ENCODE measurements around the gene SLIT1. TPM values are rescaled to one million over a fixed set of nuclear protein-coding genes. Genes with fewer than 3 reads are reported as not detected.

The SLIT1 gene
- polyA plus RNA-seq, 1 donor from 2014 or later = 9.5 TPM

- no peaks in the 10 kb centered on the region for H3K27me3 ChIP-seq (ENCODE audit: insufficient read depth, low read depth, low read length)
- no peak overlapping the region for H3K27ac ChIP-seq (ENCODE audit: low read length)
Measured at GRCh38 chr10:96964131-96964530, 221.6 kb downstream of the SLIT1 start.

GRCh38 chr10:96960872-96961271 lies 224.9 kb downstream of the SLIT1 start:
- TF ChIP-seq TAF1 (IDR thresholded peaks at IDR 0.05; ENCODE audit: low read depth) (no peak), EP300 (conservative IDR thresholded peaks at IDR 0.05; ENCODE audit: poor library complexity, severe bottlenecking) (no peak)
- TF ChIP-seq, protein P1, sequence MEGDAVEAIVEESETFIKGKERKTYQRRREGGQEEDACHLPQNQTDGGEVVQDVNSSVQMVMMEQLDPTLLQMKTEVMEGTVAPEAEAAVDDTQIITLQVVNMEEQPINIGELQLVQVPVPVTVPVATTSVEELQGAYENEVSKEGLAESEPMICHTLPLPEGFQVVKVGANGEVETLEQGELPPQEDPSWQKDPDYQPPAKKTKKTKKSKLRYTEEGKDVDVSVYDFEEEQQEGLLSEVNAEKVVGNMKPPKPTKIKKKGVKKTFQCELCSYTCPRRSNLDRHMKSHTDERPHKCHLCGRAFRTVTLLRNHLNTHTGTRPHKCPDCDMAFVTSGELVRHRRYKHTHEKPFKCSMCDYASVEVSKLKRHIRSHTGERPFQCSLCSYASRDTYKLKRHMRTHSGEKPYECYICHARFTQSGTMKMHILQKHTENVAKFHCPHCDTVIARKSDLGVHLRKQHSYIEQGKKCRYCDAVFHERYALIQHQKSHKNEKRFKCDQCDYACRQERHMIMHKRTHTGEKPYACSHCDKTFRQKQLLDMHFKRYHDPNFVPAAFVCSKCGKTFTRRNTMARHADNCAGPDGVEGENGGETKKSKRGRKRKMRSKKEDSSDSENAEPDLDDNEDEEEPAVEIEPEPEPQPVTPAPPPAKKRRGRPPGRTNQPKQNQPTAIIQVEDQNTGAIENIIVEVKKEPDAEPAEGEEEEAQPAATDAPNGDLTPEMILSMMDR (IDR thresholded peaks at IDR 0.05; ENCODE audit: poor library complexity, severe bottlenecking) = no peak
- Histone ChIP-seq H3F3A (ENCODE audit: insufficient read depth, low read length, poor library complexity, severe bottlenecking) (peaks cover 4% of the 10 kb centered on the region), H3K79me2 (replicated peaks; ENCODE audit: insufficient read depth, low read length) (peaks cover 18% of the 10 kb centered on the region), H3K4me3 (ENCODE audit: low read length) (no peak overlapping the region), H4K20me1 (ENCODE audit: insufficient read depth) (no peaks in the 10 kb centered on the region), H3K9me2 (ENCODE audit: insufficient read depth, low read length) (no peaks in the 10 kb centered on the region), H3K27ac (ENCODE audit: low read length) (no peak overlapping the region), H3K9ac (ENCODE audit: low read length) (no peak overlapping the region), H3K36me3 (ENCODE audit: insufficient read depth, low read length) (no peaks in the 10 kb centered on the region), H2AFZ (ENCODE audit: low read depth, low read length) (no peak overlapping the region), H3K4me2 (ENCODE audit: low read length) (no peak overlapping the region), H3K9me3 (ENCODE audit: low read length) (no peaks in the 10 kb centered on the region), H3K27me3 (ENCODE audit: insufficient read depth, low read depth, low read length) (no peaks in the 10 kb centered on the region)

More at GRCh38 chr10:96964131-96964530, 221.6 kb downstream of the SLIT1 start:
- Histone ChIP-seq H3K79me2 (replicated peaks; ENCODE audit: insufficient read depth, low read length) (peaks cover 6% of the 10 kb centered on the region), H3K9me2 (ENCODE audit: insufficient read depth, low read length) (no peaks in the 10 kb centered on the region), H3K4me2 (ENCODE audit: low read length) (no peak overlapping the region), H3K9me3 (ENCODE audit: low read length) (no peaks in the 10 kb centered on the region), H3K36me3 (ENCODE audit: insufficient read depth, low read length) (peaks cover 5% of the 10 kb centered on the region), H2AFZ (ENCODE audit: low read depth, low read length) (no peak overlapping the region), H3F3A (ENCODE audit: insufficient read depth, low read length, poor library complexity, severe bottlenecking) (peaks cover 4% of the 10 kb centered on the region), H3K9ac (ENCODE audit: low read length) (no peak overlapping the region), H4K20me1 (ENCODE audit: insufficient read depth) (no peaks in the 10 kb centered on the region), H3K4me3 (ENCODE audit: low read length) (no peak overlapping the region)
- TF ChIP-seq MXI1 (conservative IDR thresholded peaks at IDR 0.05; ENCODE audit: poor library complexity, severe bottlenecking) = no peak

DNA sequence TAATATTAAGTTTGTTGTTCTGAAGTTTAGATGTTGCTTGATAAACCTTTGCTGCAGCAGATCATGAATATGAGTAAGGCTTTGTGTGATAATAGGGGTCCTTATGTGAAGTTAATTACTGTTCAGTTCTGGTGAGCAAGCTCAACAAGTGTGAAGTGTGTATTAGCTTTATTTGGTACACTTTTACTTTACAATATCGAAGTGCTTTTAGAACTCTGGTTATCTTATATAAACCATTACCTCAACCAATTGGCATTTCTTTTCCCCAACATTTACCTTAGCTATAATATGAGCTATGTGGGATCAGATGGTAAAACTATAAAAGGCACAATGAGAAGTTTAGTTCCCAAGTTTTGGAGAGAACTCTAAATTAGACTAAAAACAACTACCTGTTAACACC lies 226.0 kb downstream of the SLIT1 start:
- TF ChIP-seq, protein P2, sequence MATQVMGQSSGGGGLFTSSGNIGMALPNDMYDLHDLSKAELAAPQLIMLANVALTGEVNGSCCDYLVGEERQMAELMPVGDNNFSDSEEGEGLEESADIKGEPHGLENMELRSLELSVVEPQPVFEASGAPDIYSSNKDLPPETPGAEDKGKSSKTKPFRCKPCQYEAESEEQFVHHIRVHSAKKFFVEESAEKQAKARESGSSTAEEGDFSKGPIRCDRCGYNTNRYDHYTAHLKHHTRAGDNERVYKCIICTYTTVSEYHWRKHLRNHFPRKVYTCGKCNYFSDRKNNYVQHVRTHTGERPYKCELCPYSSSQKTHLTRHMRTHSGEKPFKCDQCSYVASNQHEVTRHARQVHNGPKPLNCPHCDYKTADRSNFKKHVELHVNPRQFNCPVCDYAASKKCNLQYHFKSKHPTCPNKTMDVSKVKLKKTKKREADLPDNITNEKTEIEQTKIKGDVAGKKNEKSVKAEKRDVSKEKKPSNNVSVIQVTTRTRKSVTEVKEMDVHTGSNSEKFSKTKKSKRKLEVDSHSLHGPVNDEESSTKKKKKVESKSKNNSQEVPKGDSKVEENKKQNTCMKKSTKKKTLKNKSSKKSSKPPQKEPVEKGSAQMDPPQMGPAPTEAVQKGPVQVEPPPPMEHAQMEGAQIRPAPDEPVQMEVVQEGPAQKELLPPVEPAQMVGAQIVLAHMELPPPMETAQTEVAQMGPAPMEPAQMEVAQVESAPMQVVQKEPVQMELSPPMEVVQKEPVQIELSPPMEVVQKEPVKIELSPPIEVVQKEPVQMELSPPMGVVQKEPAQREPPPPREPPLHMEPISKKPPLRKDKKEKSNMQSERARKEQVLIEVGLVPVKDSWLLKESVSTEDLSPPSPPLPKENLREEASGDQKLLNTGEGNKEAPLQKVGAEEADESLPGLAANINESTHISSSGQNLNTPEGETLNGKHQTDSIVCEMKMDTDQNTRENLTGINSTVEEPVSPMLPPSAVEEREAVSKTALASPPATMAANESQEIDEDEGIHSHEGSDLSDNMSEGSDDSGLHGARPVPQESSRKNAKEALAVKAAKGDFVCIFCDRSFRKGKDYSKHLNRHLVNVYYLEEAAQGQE (IDR thresholded peaks at IDR 0.05; ENCODE audit: borderline replicate concordance) = no peak
- TF ChIP-seq, protein P1 (IDR thresholded peaks at IDR 0.05; ENCODE audit: poor library complexity, severe bottlenecking) = no peak
- TF ChIP-seq POLR2AphosphoS5 (IDR thresholded peaks at IDR 0.05) = no peak
- no peak for TF ChIP-seq MXI1 (conservative IDR thresholded peaks at IDR 0.05; ENCODE audit: poor library complexity, severe bottlenecking)
- TF ChIP-seq TAF1 (IDR thresholded peaks at IDR 0.05; ENCODE audit: low read depth) = no peak
- Histone ChIP-seq H4K20me1 (ENCODE audit: insufficient read depth) (no peaks in the 10 kb centered on the region), H3K27me3 (ENCODE audit: insufficient read depth, low read depth, low read length) (no peaks in the 10 kb centered on the region), H3K9me2 (ENCODE audit: insufficient read depth, low read length) (no peaks in the 10 kb centered on the region), H3K4me3 (ENCODE audit: low read length) (no peak overlapping the region), H3K9ac (ENCODE audit: low read length) (no peak overlapping the region), H3F3A (ENCODE audit: insufficient read depth, low read length, poor library complexity, severe bottlenecking) (peaks cover 4% of the 10 kb centered on the region), H3K79me2 (replicated peaks; ENCODE audit: insufficient read depth, low read length) (peaks cover 18% of the 10 kb centered on the region), H2AFZ (ENCODE audit: low read depth, low read length) (no peak overlapping the region), H3K9me3 (ENCODE audit: low read length) (no peaks in the 10 kb centered on the region), H3K27ac (ENCODE audit: low read length) (no peak overlapping the region), H3K4me2 (ENCODE audit: low read length) (no peak overlapping the region), H3K36me3 (ENCODE audit: insufficient read depth, low read length) (no peaks in the 10 kb centered on the region)

Data from neural cell (in vitro differentiated cells).